Spleen (tissue), 7 donors: Measurements from ENCODE around the gene ARHGAP19.

Experiments used
- CTCF ChIP-seq, 11 experiments: fragments of 200-600 bp in 7 of 11; fragments of 450-650 bp in 4 of 11; sonication (generic) in 4 of 11; IDR thresholded peaks in 8 of 11; conservative IDR thresholded peaks in 3 of 11; 1 replicate in 7 of 11; 2 replicates in 4 of 11; pipeline versions ENCODE4 v1.4.0 to v1.8.0; 2016 to 2021; ENCODE audit warnings: antibody characterized with exemption in 11 of 11, inconsistent platforms in 4 of 11, mild to moderate bottlenecking in 1 of 11
- POLR2A ChIP-seq, 3 donors: fragments of 450-650 bp; IDR thresholded peaks; one replicate each; pipeline ENCODE4 v1.5.1; 2017; ENCODE audit warnings: antibody characterized with exemption in 3 of 3, mild to moderate bottlenecking in 1 of 3
- donor health status: DM: no; HTN: no; CAD: no; lungs with moderate emphysema.
- donor health status: DM: no; HTN: no; CAD: no.
- donor health status: DM: no; HTN: no; CAD: no.

- TF ChIP-seq POLR2A (IDR thresholded peaks at IDR 0.05) (no peak), CTCF (IDR thresholded peaks at IDR 0.05 in 8 of 11, conservative IDR thresholded peaks at IDR 0.05 in 3 of 11) (no peak)
Measured at GRCh38 chr10:97182288-97182990, 110.0 kb downstream of the ARHGAP19 start.
